GM12874 (cell line): Measurements from ENCODE around the gene LDB1.

Experiments used
- CTCF ChIP-seq: IDR thresholded peaks from 2 replicates; pipeline ENCODE4 v1.5.1; 2011; ENCODE audit warnings: low read depth, mild to moderate bottlenecking, control low read depth, low read length, moderate library complexity; ENCODE audit not compliant: insufficient read depth

The LDB1 gene

GRCh38 chr10:102072673-102073527 lies 47.3 kb downstream of the LDB1 start:
- TF ChIP-seq CTCF, result peak; percentile 94

GRCh38 chr10:102069071-102069470 lies 51.1 kb downstream of the LDB1 start:
- no peak for TF ChIP-seq CTCF

- TF ChIP-seq CTCF, result no peak
These were observed 52.0 kb downstream of the LDB1 start for GRCh38 chr10:102068216-102068615.

- TF ChIP-seq CTCF, result no peak
These were observed 52.9 kb downstream of the LDB1 start for GRCh38 chr10:102067091-102067916.

GRCh38 chr10:102066399-102067088 lies 53.6 kb downstream of the LDB1 start:
- TF ChIP-seq CTCF, result no peak

GRCh38 chr10:102065561-102066398 lies 54.4 kb downstream of the LDB1 start:
- 0 out of 2 replicates have a peak, but pooled peaks have one; percentile 5 for TF ChIP-seq CTCF
